Breast epithelium (tissue), 4 donors: ENCODE results near the gene GNG11. TPM values are rescaled to one million over a fixed set of nuclear protein-coding genes. Genes with fewer than 3 reads are reported as not detected.

ENCODE experiments used
- DNase-seq, 2 donors: peaks; one replicate each; pipeline ENCODE4 v3.0.0-alpha.2; 2019; ENCODE audit warnings: low spot score in 2 of 2
- H3K27ac ChIP-seq, 2 donors: fragments of 200-600 bp; sonication (generic) in 1 of 2; one replicate each; pipeline ENCODE4 v1.5.1; 2016 to 2019; ENCODE audit warnings: mild to moderate bottlenecking in 1 of 2
- H3K27me3 ChIP-seq, 2 donors: fragments of 200-600 bp; sonication (generic) in 1 of 2; one replicate each; pipeline versions ENCODE4 v1.5.1 to v1.6.0; 2017 to 2019; ENCODE audit warnings: control low read depth in 1 of 2, mild to moderate bottlenecking in 1 of 2
- H3K36me3 ChIP-seq: fragments of 200-600 bp; one replicate; pipeline ENCODE4 v1.5.1; 2019
- H3K4me1 ChIP-seq, 2 donors: fragments of 200-600 bp; sonication (generic); one replicate each; pipeline ENCODE4 v1.5.1; 2016 to 2019; ENCODE audit warnings: control low read depth in 1 of 2
- H3K4me3 ChIP-seq, 3 donors: fragments of 200-600 bp; sonication (generic); 1 replicate in 2 of 3; 2 replicates in 1 of 3; pipeline ENCODE4 v1.5.1; 2016 to 2019; ENCODE audit warnings: mild to moderate bottlenecking in 3 of 3, moderate library complexity in 2 of 3
- H3K9me3 ChIP-seq, 2 donors: fragments of 200-600 bp; sonication (generic) in 1 of 2; one replicate each; pipeline ENCODE4 v1.5.1; 2016 to 2019; ENCODE audit warnings: control low read depth in 1 of 2
- CTCF ChIP-seq, 3 donors: fragments of 450-650 bp; IDR thresholded peaks; one replicate each; pipeline ENCODE4 v1.5.1; 2016 to 2017; ENCODE audit warnings: antibody characterized with exemption in 3 of 3, mild to moderate bottlenecking in 3 of 3, moderate library complexity in 3 of 3
- POLR2A ChIP-seq: fragments of 450-650 bp; IDR thresholded peaks from one replicate; pipeline ENCODE4 v1.6.1; 2016; ENCODE audit warnings: antibody characterized with exemption, mild to moderate bottlenecking, moderate library complexity
- POLR2AphosphoS5 ChIP-seq, 3 donors: sonication (generic); formaldehyde crosslinking; IDR thresholded peaks; one replicate each; pipeline ENCODE4 v1.6.1; 2017; ENCODE audit warnings: antibody characterized with exemption in 3 of 3
- intact Hi-C: fragments of 100-400 bp; cut with DNase I; formaldehyde crosslinking; loops from one replicate; pipeline ENCODE4 v1.15.1; 2023; ENCODE audit warnings: low total_unique reads
- total RNA-seq, 3 donors: library from RNA; depleted of rRNA; stranded (reverse); fragments of >200 nt; gene quantifications; one replicate each; pipeline ENCODE4 v1.1.0, GENCODE V29; 2016

GNG11 gene
- total RNA-seq, 3 donors from 2014 or later: 17.3 to 40.0 (median 25.4) TPM

GRCh38 chr7:93883078-93883916 is 38.2 kb upstream of the GNG11 start:
- Histone ChIP-seq H3K9me3 (no peaks in the 10 kb centered on the region), H3K4me3 (no peak overlapping the region), H3K27ac (no peak overlapping the region), H3K27me3 (no peaks in the 10 kb centered on the region), H3K36me3 (no peaks in the 10 kb centered on the region), H3K4me1 (no peaks in the 10 kb centered on the region)
- no peak for DNase-seq
- intact Hi-C loops: no loop called here
- TF ChIP-seq POLR2AphosphoS5 (IDR thresholded peaks at IDR 0.05) (no peak), POLR2A (no peak), CTCF (IDR thresholded peaks at IDR 0.05) (no peak)

DNA sequence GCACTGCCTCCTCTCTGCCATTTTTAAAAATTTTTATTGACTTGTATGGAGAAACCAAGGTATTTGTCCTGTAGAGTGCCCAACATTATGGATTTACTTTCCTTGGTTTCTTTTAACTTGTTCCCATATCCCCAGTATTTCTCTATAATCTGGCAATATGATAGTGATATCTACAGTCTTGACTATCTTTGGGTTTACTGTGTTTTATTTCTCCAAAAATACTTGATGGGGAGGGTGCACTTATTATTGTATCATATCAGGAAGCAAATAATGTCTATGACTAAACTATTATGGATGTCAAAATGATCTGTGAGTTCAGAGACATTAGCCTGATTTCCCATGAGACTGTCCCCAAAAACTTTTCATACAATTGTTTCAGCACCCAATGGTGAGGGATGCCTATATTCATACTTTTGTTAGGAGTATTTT is 37.6 kb upstream of the GNG11 start:
- Histone ChIP-seq H3K4me3 (no peak overlapping the region), H3K36me3 (no peaks in the 10 kb centered on the region), H3K27me3 (no peaks in the 10 kb centered on the region), H3K4me1 (no peaks in the 10 kb centered on the region), H3K27ac (no peak overlapping the region), H3K9me3 (no peaks in the 10 kb centered on the region)
- TF ChIP-seq CTCF (IDR thresholded peaks at IDR 0.05): no peak
- TF ChIP-seq POLR2AphosphoS5 (IDR thresholded peaks at IDR 0.05): no peak
- no peak for TF ChIP-seq POLR2A
- intact Hi-C loops: no loop called here
- no peak for DNase-seq

DNA sequence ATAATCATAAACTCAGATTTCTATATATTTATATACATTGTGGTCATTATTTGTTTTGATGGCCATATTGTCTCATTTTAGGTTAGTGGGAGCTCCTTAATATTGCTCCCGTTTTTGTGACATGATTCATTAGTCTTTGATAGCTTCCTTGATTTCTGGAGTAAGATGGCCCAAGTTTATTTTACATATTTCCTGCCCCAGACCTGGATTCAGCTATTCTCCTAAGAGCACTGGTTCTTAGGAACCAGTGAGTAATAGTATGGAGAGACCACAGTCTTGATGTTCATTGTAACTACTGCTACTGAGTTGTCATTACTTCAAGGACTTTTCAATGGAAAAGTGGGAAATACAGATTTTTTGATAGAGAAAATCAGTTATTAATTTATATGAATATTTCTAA is 37.0 kb upstream of the GNG11 start:
- DNase-seq: no peak

GRCh38 chr7:93889261-93889660 is 32.3 kb upstream of the GNG11 start:
- H3K27ac ChIP-seq: no peak overlapping the region
- DNase-seq: no peak
- H3K27me3 ChIP-seq: no peaks in the 10 kb centered on the region
- H3K36me3 ChIP-seq: no peaks in the 10 kb centered on the region
- H3K4me3 ChIP-seq: no peak overlapping the region
- H3K9me3 ChIP-seq: no peaks in the 10 kb centered on the region
- intact Hi-C loops: no loop called here
- no peak for TF ChIP-seq POLR2AphosphoS5 (IDR thresholded peaks at IDR 0.05)
- TF ChIP-seq CTCF (IDR thresholded peaks at IDR 0.05): no peak
- no peak for TF ChIP-seq POLR2A
- H3K4me1 ChIP-seq: no peaks in the 10 kb centered on the region

More for the DNA sequence above, 37.0 kb upstream of the GNG11 start:
- intact Hi-C loops: no loop called here
- Histone ChIP-seq H3K27ac (no peak overlapping the region), H3K36me3 (no peaks in the 10 kb centered on the region), H3K4me3 (no peak overlapping the region), H3K9me3 (no peaks in the 10 kb centered on the region), H3K4me1 (no peaks in the 10 kb centered on the region), H3K27me3 (no peaks in the 10 kb centered on the region)
- TF ChIP-seq POLR2A: no peak
- TF ChIP-seq POLR2AphosphoS5 (IDR thresholded peaks at IDR 0.05): no peak
- TF ChIP-seq CTCF (IDR thresholded peaks at IDR 0.05): no peak

DNA sequence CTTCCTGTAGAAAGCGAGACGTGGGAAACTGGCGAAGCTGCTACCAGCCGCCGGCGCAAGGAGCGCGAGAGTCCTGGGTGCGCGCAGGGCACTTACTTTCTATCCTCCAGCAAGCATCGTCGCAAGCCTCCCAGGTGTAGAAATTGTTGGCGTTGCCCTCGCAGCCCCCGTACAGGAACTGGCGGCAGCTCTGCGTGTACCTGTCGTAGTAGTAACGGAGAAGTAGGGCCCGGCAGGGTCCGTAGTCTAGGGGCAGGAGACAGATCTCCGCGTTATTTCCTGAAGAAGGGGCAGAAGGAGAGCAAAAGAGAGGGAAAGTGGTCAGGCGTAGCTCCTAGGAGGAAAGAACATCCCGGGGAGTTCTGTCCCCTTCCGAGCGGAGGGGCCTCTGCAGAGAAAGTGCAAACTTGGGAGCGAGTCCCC is 31.5 kb upstream of the GNG11 start:
- H3K36me3 ChIP-seq: no peaks in the 10 kb centered on the region
- no peak for DNase-seq
- H3K9me3 ChIP-seq: no peaks in the 10 kb centered on the region
- peak overlapping the region; percentile 43 to 74 (median 57) for H3K4me3 ChIP-seq
- H3K4me1 ChIP-seq: no peaks in the 10 kb centered on the region
- intact Hi-C loops: no loop called here
- peak overlapping the region in 1 of 2 donors; percentile 16 for H3K27ac ChIP-seq
- TF ChIP-seq POLR2AphosphoS5 (IDR thresholded peaks at IDR 0.05) (no peak), CTCF (IDR thresholded peaks at IDR 0.05) (no peak), POLR2A (no peak)
- no peaks in the 10 kb centered on the region for H3K27me3 ChIP-seq
